AG20443 (cell line): ENCODE measurements around the gene SLC12A7.
"Not testable (repeated sequence)": the region's sequence is repeated elsewhere in the genome, so short reads cannot be mapped to it uniquely, and the experiment has no call there.

Experiments used
- DNase-seq: peaks from one replicate; pipeline ENCODE4 v3.0.0; 2012; ENCODE audit warnings: low spot score, mixed read lengths

Gene SLC12A7

DNA sequence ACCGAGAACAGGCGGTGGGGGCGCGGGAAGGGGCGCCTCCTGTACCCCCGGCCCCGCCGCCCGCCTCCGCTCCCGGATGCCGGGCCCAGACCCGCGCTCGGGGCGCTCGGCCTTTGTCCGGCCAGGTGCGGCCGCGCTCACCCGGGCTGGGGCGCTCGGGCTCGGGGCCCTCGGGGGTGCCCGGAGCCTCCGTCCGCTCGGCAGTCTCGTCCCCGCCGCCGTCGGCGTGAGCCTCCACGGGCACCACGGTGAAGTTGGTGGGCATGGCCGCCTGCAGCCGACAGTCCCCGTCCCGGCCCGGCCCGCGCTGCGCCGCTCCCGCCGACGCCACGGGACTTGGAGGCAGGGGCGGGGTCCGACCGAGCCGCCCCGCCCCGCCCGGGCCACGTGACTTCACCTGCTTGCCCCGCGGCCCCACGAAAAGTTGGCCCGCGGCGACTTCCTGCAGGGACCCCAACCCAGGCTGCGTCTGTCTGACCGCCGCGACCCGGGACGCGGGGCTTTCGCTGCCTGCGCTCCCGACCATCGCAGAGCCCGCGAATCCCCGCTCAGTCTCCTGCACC, at the start of gene SLC12A7:
Gene SLC12A7 (minus strand): TSS at position 337 of the 563 bp plus-strand sequence. CDS start 72 bp downstream, at position 265.
- peak; percentile 77 for DNase-seq

DNA sequence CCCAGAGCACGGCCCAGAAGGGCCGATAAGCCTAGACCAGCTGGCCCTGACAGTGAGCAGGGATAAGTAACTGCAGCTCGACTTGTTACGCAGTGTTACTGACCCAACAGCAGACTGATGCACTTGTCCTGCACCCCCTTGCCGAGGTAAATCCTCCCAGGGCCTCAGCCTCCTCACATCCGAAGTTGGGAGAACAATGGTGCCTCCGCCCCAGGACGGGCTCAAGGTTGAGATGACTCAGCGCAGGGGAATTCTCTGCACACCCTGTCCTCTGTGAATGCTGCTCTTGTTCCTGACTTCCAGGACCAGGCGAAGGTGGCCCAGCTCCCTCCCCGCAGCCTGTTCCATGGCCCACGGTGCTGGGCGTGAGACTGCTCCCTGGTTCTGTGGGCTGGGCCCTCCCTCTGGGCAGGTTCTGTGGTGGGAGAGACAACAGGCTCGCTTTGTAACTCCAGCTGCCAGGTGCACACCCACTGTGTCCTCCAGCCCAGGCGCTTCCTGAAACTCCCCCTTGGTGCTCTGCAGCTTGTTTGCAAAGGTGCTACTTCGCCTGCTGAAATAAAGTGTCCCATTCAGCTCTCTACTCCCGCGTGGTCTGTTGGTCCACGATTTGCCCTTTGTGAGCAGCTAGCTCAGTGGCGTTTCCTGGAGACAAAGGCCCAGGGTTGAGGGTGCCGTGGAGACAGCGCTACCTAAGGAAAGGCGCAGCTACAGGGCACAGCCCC, 49.4 kb upstream of the SLC12A7 start:
- no peak for DNase-seq

DNA sequence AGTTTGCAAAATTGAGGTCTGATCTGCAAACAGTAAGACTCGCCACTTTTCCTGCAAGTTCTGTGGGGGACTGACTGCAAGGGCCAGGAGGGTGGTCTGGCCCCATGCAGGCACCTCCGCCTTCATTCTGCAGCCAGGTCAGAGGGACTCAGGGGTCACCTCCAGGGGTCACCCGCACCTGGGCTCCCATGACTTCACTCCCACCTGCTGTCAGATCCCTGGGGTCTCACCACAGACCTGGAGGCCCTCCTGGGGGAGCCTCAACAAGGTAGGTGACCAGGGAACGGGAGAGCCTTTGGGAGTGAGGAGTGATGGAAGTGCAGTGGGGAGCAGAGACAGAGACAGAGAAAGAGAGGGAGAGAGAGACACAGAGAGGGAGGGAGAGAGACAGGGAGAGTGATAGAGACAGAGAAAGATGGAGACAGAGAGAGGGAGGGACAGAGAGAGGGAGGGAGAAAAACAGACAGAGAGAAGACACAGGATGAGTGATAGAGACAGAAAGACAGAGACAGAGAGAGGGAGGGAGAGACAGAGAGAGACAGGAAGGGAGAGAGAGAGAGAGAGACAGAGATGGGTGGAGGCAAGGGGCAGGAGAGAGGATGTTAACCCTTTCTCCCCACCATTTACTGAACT, 48.0 kb upstream of the SLC12A7 start:
- DNase-seq, result no peak

DNA sequence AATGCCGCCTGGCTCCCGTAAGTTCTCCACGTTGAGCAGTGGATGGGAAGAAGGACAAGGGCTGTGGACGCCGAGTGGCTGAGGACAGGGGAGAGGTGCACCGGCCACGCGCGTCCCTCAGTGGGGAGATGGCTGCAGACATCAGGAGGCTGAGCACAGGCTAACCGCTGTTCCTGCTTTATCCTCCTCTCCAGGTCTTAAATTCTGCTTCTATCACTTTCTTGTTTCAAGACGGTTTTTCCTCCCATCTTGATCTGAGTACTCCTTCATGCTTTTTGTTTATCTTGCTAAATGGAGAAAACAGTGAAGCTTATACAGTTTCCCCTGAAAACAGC, 47.4 kb upstream of the SLC12A7 start:
- DNase-seq, result no peak

DNA sequence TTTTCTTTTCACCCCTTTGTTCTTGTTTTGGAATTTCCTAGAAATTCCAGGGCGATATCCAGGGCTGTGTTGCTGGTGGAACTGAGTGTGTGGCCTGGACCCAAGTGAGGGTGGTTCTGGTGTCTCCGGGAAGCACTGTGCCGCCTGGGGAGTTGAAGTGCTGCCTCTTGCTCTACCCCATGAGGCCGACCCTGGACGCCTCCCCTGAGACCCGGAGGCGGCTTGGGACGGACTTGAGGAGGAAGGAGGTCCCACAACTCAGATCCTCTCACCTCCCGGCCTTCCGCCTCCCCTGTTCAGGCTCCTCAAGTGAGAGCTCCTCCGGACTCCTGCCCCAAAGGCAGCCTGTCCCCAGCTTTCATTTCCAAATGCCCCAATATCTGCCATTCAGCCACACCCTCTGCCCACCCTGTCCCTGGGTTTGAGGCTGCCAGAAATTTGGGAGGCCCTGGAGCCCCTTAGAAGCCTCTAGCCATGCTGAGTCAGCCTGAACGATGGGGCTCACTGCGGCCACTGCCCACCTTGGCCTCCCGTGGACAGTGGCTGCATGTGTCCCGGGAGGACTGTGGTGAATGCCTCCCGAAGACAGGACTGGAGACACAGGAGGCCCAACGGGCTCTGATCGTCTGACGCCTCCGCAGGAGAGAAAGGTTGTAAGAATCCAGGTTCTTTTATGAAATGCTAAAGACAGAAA, 46.9 kb upstream of the SLC12A7 start:
- DNase-seq, result no peak

DNA sequence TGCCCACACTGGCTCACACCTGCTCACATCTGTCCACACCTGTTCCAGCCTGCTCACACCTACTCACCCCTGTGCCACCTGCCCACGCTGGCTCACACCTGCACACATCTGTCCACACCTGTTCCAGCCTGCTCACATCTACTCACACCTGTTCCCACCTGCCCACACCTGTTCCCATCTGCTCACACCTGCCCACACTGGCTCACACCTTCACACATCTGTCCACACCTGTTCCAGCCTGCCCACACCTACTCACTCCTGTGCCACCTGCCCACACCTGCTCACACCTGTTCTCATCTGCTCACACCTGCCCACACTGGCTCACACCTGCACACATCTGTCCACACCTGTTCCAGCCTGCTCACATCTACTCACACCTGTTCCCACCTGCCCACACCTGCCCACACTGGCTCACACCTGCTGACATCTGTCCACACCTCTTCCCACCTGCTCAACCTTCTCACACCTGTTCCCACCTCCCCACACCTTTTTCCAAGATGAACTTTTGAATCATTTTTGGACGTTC, 45.7 kb upstream of the SLC12A7 start:
- not testable (repeated sequence) for DNase-seq

DNA sequence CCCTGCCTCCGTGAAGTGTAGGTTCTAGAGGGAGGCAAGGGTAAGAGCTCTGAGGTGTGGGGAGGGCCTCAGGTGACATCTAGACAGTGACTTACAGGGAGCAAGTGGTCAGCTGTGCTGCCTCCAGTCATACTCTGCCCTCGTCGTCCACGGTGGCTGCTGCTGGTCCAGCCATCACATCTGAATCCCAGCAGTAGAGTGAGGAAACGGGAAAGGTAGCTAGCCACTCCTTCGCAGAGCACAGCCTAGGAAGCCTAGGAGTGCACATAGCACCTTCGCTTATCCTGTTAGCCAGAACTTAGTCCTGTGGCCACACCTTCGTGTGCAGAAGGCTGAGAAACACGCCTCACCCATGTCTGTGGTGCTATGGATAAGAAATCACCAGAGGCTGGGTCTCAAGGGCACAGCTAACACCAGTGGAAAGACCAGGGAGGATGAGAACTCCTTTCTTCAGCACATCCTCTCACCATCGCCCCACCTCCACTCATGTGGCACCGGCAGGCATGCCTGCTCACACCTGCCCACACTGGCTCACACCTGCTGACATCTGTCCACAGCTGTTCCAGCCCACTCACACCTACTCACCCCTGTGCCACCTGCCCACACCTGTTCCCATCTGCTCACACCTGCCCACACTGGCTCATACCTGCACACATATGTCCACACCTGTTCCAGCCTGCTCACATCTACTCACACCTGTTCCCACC, 45.0 kb upstream of the SLC12A7 start:
- no peak for DNase-seq

DNA sequence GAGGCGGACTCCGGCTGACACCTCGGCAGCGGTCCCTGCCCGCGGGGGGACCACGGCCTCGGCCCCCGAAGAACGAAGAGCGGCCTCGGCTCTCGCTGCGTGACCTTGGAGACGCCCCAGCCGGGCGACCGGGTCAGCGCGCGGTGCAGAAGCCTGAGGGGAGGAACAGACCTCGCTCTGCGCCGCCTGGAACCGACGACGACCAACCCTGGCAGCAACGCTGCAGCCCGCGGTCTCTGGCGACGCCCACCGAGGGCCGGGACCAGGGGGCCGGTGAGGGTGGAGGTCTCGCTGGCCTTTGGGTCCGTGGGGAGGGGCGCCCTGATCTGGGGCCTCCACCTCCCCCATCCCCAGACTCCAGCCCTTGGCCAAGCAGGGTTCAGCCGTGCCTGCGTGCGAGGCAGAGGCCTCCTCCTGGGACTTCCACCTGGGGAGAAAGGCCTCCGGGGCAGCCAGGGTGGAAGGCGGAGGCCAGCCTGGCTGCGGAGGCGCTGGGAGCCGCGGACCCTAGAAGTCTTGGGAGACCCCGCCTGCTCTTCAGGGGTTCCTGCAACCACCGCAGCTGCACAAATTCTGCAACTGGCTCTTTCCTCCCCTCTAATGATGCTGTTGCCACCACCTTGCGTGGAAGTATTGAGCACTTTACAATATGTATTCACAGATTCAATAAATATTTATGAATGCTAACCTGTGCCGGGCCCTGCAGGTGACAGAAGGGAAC, 44.3 kb upstream of the SLC12A7 start:
- DNase-seq, result no peak

DNA sequence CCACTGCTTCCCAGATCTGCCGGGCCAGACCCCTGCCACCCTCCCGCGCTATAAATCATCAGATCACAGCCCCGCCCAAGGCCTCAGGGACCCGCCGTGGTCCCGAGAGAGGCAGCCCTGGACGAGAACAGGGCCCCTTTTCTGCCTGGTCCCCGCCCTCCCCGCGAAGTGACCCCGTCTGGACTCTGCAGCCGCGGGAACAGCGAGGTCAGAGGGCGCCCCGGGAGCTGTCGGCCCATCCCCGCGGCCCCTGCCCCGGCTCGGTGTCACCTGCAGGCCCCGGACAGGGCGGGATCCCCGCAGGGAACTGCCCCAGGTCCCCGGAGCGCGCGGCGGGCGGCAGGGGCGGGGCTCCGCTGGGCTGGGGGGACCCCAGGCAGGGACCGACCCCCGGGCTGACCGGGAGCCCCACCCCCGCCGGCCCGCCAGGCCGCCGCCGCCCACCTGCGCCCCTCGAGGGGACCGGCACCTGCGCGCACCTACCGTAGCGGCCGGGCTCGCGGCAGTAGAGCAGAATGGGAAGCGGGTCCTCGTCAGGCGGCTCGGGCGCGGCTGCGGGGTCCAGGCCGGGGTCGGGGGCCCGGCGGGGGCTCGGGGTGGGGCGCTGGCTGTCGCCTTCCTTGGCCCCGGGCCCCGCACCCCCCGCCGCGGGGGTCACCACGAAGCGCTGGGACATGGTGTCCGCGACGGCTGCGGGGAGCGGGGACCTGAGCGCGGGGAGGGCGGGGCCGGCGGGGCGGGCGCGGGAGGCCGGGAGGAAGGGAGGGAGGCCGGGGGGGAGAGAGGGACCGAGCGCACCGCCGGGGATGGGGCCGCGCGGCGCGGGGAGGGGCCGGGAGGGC, 43.5 kb upstream of the SLC12A7 start:
- no peak for DNase-seq

DNA sequence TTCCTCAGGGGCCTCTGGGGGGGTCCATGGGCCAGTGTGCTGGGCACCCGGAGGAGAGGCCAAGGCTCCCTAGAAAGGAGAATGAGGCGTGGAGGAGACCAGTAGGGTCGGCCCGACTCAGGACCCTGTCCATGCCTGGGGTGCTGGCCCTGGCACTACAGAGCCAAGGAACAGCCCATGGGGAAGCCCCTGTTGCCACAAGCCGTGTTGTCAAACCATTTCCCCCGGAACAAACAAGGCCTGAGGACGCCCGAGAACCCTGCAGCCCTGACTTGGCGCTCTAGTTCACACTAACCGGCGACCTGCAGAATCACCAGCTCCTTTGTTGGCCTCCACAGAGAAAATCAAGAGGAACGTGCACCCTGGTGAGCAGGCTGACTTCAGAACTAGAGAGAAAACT, 41.6 kb upstream of the SLC12A7 start:
- no peak for DNase-seq

DNA sequence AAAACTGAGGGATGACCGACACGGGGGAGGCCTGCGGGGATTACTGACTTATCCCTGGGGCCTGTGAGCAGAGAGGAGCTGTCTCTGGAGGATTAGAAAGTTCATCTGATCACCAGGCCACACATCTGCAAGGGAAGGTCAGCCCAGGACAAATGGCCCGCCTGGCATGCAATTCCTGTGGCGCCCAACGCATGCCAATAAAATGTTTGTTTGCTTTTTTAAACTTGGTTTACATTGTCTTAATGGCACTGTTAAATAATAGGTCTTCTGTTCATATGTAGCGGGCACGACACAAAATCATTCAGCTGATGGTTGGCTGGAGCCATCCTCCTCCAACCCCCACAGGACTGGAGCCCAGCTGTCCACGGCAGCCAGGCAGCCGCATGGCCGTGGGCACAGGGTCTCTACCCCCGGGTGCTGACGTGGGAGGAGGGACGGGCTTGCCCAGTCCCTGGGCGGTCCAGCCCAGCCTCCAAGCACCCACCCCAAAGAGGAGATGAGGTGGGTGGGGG, 41.0 kb upstream of the SLC12A7 start:
- DNase-seq, result no peak

DNA sequence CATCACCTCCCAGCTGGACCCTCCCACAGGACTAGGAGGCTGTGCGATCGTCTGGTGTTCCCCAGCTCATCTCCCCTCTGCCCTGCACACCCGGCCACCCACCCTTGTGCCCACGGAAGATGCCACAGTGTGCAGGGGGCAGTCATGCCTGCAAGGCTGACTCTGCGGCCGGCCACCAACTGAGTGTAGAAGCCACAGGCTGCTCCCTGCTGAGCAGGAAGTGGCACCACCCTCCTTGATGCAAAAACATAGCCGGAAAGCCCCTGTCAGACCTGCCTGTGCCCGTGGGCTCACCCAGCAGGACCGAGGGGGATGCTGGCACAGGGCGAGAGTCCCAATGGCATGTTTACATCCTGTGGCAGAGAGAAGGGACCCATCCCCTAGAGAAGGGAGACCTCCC, 40.3 kb upstream of the SLC12A7 start:
- DNase-seq, result no peak

DNA sequence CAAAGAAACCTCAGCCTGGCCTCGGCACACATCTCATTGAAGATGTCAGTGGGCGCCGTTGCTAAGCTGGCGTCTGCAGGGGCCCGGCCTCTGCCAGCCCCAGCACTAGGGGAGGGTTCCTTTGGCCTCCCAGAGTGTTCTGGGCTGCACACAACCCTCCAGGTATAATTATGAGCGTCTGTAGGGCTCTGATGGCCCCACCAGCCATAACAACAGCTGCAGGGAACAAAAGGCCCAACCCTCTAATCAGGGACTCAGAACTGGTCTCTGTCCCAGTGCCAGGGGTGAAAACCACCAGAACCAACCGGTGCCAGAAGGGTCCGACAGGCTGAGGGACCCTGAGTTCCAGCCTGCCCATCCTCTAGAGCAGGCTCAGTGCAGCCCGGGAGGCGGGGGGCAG, 39.5 kb upstream of the SLC12A7 start:
- DNase-seq, result no peak

DNA sequence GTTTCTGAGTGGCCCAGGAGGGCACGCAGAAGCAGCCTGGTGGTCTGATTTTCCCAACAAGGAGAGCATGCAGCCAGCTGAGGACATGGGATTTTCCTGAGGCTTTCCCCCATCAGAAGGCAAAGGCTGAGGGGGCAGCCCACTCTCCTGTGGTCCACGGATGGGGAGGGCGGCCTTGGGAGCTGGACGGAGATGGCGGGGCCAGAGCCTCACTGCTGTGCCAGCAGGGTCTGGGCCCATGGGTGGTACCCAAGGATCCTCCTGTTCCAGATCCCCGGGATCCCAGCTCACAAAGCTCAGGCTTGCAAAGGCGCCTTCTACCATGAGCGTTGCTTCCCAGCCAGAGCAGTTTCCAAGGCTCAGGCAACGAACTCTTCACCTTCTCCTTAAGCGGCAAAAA, 39.0 kb upstream of the SLC12A7 start:
- no peak for DNase-seq

DNA sequence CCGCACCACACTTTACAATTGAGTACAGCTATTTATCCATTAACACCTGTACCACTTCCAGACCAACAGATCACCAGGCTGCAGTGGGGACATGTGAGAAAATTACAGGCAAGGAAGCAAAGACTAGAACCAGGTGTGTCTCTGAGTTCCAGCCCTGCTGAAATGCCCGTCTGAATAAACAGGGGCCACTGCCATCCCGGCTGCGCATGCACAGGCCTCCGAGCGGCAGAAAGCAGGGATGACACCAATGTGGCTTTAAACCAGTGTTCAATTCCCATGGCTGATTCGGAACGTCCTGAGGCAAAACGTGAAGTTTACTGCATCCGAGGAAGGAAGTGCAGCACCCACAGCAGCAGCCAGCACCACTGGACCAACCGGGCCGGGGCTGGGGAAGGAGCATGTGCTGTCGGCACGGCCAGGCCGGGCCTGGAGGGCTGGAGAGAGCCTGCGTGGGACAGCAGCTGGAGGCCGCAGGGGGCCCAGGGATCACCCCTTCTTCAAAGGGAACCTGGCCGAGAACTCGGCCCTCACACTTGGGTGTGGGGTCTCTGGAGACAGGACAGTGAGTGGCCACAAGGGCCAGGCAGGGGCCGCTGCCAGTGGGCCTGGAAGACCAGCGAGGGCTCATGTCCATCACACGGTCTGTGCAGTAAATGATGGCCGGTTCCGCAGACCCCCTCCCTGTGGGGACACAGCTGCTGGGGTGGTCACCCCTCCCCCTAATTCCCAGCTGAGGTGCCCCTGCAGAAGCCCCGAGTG, 33.0 kb upstream of the SLC12A7 start:
- no peak for DNase-seq

DNA sequence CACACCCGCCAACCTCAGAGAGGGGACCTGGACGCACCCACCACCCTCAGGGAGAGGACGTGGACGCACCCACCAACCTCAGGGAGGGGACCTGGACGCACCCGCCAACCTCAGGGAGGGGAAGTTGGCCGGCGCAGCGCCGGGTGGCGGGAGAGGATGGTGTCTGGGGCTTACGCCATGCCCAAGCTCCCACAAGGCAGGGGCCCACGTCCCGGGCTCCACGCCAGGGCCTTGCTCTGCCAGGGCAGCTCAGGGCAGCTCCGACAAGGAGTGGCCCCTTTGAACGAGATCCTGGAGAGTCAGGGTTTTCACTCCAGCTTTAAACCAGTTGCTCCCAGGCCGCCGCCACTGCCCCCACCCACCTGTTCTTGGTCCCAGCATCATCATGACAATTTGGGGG, 32.2 kb upstream of the SLC12A7 start:
- DNase-seq, result no peak

DNA sequence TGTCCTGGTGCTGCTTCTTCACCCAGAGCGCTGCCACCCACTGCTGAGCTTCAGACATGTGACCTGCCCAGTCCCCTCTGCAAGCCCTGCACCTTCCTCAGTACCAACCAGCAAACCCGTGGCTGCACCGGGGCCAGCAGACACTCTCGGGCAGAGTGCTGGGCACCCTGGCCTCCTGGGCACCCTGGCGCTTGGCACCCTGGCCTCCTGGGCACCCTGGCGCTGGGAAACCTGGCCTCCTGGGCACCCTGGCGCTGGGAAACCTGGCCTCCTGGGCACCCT, 31.7 kb upstream of the SLC12A7 start:
- DNase-seq, result no peak

DNA sequence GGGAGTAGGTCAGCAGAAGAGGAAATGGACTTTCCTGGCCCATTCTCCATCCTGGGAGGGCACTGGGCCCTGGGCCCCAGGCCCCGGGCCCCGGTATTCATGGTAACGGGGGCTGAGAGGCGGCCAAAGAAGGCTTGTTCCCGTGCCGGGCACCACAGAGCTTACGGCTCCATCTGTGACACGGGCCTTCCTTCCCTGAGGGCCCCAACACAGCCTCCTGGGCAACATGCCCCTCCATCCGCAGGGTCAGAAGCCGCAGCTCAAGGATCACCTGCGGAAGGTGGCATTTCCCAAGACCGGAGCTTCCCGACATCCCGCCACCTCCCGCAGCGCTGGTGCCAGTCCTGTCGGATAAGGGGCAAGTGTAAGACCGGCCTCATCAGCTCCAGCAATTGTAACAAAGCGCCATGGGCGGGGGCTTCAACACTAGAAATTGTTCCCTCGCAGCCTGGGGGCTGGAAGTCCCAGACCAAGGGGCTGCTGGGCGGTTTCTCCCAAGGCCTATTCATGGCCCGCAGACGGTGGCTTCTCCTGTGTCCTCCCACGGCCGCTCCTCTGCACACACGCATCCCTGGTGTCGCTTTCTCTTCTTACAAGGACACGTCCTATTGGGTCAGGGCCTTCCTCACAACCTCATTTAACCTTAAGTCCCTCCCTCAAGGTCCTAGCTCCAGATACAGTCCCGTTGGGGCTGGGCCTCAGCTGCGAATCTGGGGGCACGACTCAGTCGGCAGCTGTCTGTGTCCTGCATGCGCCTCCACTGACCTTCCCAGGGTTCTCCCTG, 31.2 kb upstream of the SLC12A7 start:
- DNase-seq, result no peak

DNA sequence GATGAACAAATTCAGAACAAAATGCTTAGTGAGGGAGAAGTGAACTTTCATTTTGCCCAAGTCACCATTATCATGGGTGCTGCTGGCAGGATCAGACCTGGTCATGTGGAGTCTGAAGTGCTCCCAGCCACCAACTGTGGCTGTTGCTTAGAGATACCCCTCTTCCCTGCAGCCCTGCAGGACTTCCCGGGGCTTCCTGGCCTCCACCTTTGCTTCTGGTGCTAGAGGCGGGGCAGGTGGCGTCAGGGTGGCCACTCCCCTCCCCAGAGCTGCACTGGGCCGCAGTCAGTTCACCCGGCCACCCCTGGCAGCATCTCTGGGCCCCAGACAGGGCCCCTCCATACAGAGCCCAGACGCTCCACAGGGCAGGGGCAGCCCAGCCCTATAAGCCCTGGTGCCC, 30.0 kb upstream of the SLC12A7 start:
- no peak for DNase-seq
